ENCODE results near the gene BATF3. TPM values are rescaled to one million over a fixed set of nuclear protein-coding genes. Genes with fewer than 3 reads are reported as not detected.
A peak's percentile ranks its signal among the peaks of the same experiment; 100 is the strongest.
"Not testable (repeated sequence)": the region's sequence is repeated elsewhere in the genome, so short reads cannot be mapped to it uniquely, and the experiment has no call there.

BATF3 gene
- total RNA-seq, 1 donor from 2014 or later = 0.72 TPM

GRCh38 chr1:212713465-212714136 is 14.0 kb upstream of the BATF3 start:
- no peak overlapping the region for H3K27ac Mint-ChIP-seq
- no peak overlapping the region for H3K4me3 Mint-ChIP-seq
- H3K9me3 Mint-ChIP-seq = no peaks in the 10 kb centered on the region
- no peak for TF ChIP-seq CTCF (conservative IDR thresholded peaks at IDR 0.05)
- H3K27me3 Mint-ChIP-seq = peaks cover 25% of the 10 kb centered on the region
- no peaks in the 10 kb centered on the region for H3K4me1 Mint-ChIP-seq (ENCODE audit: unreplicated experiment)
- DNase-seq (ENCODE audit: extremely low spot score, unreplicated experiment) = no peak
- H3K36me3 Mint-ChIP-seq = no peaks in the 10 kb centered on the region

GRCh38 chr1:212712451-212713303 is 13.0 kb upstream of the BATF3 start:
- DNase-seq (ENCODE audit: extremely low spot score, unreplicated experiment) = no peak
- TF ChIP-seq CTCF (conservative IDR thresholded peaks at IDR 0.05) = no peak
- no peak overlapping the region for H3K4me3 Mint-ChIP-seq
- H3K27me3 Mint-ChIP-seq = peaks cover 21% of the 10 kb centered on the region
- H3K36me3 Mint-ChIP-seq = no peaks in the 10 kb centered on the region
- no peaks in the 10 kb centered on the region for H3K9me3 Mint-ChIP-seq
- H3K4me1 Mint-ChIP-seq (ENCODE audit: unreplicated experiment) = no peaks in the 10 kb centered on the region
- H3K27ac Mint-ChIP-seq = no peak overlapping the region

- H3K4me1 Mint-ChIP-seq (ENCODE audit: unreplicated experiment); H3K4me3 Mint-ChIP-seq; H3K27ac Mint-ChIP-seq; H3K36me3 Mint-ChIP-seq; DNase-seq (ENCODE audit: extremely low spot score, unreplicated experiment); H3K9me3 Mint-ChIP-seq: not testable (repeated sequence)
- H3K27me3 Mint-ChIP-seq = peaks cover 21% of the 10 kb centered on the region
These were observed 12.3 kb upstream of the BATF3 start for GRCh38 chr1:212711974-212712373.

GRCh38 chr1:212710566-212710965 is 10.9 kb upstream of the BATF3 start:
- no peak for TF ChIP-seq CTCF (conservative IDR thresholded peaks at IDR 0.05)
- no peaks in the 10 kb centered on the region for H3K4me1 Mint-ChIP-seq (ENCODE audit: unreplicated experiment)
- peaks cover 13% of the 10 kb centered on the region for H3K27me3 Mint-ChIP-seq
- H3K9me3 Mint-ChIP-seq = no peaks in the 10 kb centered on the region
- H3K27ac Mint-ChIP-seq = no peak overlapping the region
- no peaks in the 10 kb centered on the region for H3K36me3 Mint-ChIP-seq
- H3K4me3 Mint-ChIP-seq = no peak overlapping the region
- no peak for DNase-seq (ENCODE audit: extremely low spot score, unreplicated experiment)

GRCh38 chr1:212703991-212704564 is 4.4 kb upstream of the BATF3 start:
- peak; percentile 16 for DNase-seq (ENCODE audit: extremely low spot score, unreplicated experiment)
- Mint-ChIP-seq H3K27ac (no peak overlapping the region), H3K27me3 (peaks cover 44% of the 10 kb centered on the region), H3K4me1 (ENCODE audit: unreplicated experiment) (no peaks in the 10 kb centered on the region), H3K9me3 (no peaks in the 10 kb centered on the region), H3K36me3 (no peaks in the 10 kb centered on the region), H3K4me3 (no peak overlapping the region)
- no peak for TF ChIP-seq CTCF (conservative IDR thresholded peaks at IDR 0.05)

GRCh38 chr1:212702672-212703071 is 3.0 kb upstream of the BATF3 start:
- Mint-ChIP-seq H3K4me3 (no peak overlapping the region), H3K9me3 (no peaks in the 10 kb centered on the region), H3K27ac (no peak overlapping the region), H3K27me3 (peaks cover 57% of the 10 kb centered on the region), H3K36me3 (no peaks in the 10 kb centered on the region), H3K4me1 (ENCODE audit: unreplicated experiment) (no peaks in the 10 kb centered on the region)
- peak; percentile 7 for DNase-seq (ENCODE audit: extremely low spot score, unreplicated experiment)
- no peak for TF ChIP-seq CTCF (conservative IDR thresholded peaks at IDR 0.05)

Measured in type B pancreatic cell (in vitro differentiated cells).